ENCODE data around the gene ADAM17. TPM values are rescaled to one million over a fixed set of nuclear protein-coding genes. Genes with fewer than 3 reads are reported as not detected.
A peak's percentile ranks its signal among the peaks of the same experiment; 100 is the strongest.

The ADAM17 gene
- total and polyA plus RNA-seq, 2 of the 13 experiments (the other 11 are each of a cell fraction or from before 2014, with no cell fraction given): 6.5 to 33.4 TPM

- TF ChIP-seq PRDM4 (CRISPR knock-in tag; IDR thresholded peaks at IDR 0.05; ENCODE audit: borderline replicate concordance): 0 out of 2 replicates have a peak, but pooled peaks have one; percentile 42
- TF ChIP-seq CTCF (CRISPR knock-in tag; IDR thresholded peaks at IDR 0.05): peak; percentile 89
- peak in 1 of 2 experiments; percentile 55; a peak in 1 of 4 replicates for TF ChIP-seq NR2F1 (CRISPR knock-in tag; IDR thresholded peaks at IDR 0.05)
- TF ChIP-seq ZNF746 (CRISPR knock-in tag; IDR thresholded peaks at IDR 0.05): peak; percentile 88
- peak; percentile 81 for TF ChIP-seq REPIN1 (CRISPR knock-in tag; IDR thresholded peaks at IDR 0.05; ENCODE audit: borderline replicate concordance, low read depth)
- peak; percentile 93 for TF ChIP-seq ZNF564 (CRISPR knock-in tag; IDR thresholded peaks at IDR 0.05)
- TF ChIP-seq SATB2 (CRISPR knock-in tag; IDR thresholded peaks at IDR 0.05): no peak
- peak; percentile 85; the same call in 1 of the 2 replicates for TF ChIP-seq ZNF274 (CRISPR knock-in tag; IDR thresholded peaks at IDR 0.05)
- no peak for TF ChIP-seq TBX3 (IDR thresholded peaks at IDR 0.05; ENCODE audit: borderline replicate concordance)
- peak; percentile 62; the same call in 1 of the 2 replicates for TF ChIP-seq HMG20B (CRISPR knock-in tag; conservative IDR thresholded peaks at IDR 0.05)
- no peak; the same call in 1 of the 2 replicates for TF ChIP-seq ZNF782 (CRISPR knock-in tag; IDR thresholded peaks at IDR 0.05; ENCODE audit: borderline replicate concordance)
- TF ChIP-seq SETDB1 (CRISPR knock-in tag; IDR thresholded peaks at IDR 0.05; ENCODE audit: borderline replicate concordance): 0 out of 2 replicates have a peak, but pooled peaks have one; percentile 57
- peak; percentile 45; the same call in 1 of the 2 replicates for TF ChIP-seq HNF1A (IDR thresholded peaks at IDR 0.05; ENCODE audit: low read depth)
- TF ChIP-seq HNF1A (CRISPR knock-in tag; IDR thresholded peaks at IDR 0.05; ENCODE audit: borderline replicate concordance): peak; percentile 85
- TF ChIP-seq ZSCAN22 (CRISPR knock-in tag; IDR thresholded peaks at IDR 0.05): 0 out of 2 replicates have a peak, but pooled peaks have one; percentile 34
- TF ChIP-seq, protein P1, sequence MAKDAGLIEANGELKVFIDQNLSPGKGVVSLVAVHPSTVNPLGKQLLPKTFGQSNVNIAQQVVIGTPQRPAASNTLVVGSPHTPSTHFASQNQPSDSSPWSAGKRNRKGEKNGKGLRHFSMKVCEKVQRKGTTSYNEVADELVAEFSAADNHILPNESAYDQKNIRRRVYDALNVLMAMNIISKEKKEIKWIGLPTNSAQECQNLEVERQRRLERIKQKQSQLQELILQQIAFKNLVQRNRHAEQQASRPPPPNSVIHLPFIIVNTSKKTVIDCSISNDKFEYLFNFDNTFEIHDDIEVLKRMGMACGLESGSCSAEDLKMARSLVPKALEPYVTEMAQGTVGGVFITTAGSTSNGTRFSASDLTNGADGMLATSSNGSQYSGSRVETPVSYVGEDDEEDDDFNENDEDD (CRISPR knock-in tag; IDR thresholded peaks at IDR 0.05; ENCODE audit: borderline replicate concordance): peak; percentile 94
- TF ChIP-seq ZNF121 (CRISPR knock-in tag; IDR thresholded peaks at IDR 0.05): peak; percentile 8; the same call in 1 of the 2 replicates
- TF ChIP-seq SMARCC2 (IDR thresholded peaks at IDR 0.05): no peak
- no peak; the same call in 1 of the 2 replicates for TF ChIP-seq SSRP1 (CRISPR knock-in tag; IDR thresholded peaks at IDR 0.05)
These were observed at the start of gene ADAM17 (continued) for GRCh38 chr2:9555297-9556120.
